GM21360 (cell line): ENCODE results near the gene GLOD4.
A peak's percentile ranks its signal among the peaks of the same experiment; 100 is the strongest.

Experiments used
- ATAC-seq: cut with Tn5 transposase; IDR thresholded peaks from one replicate; pipeline ENCODE4 v1.9.1; 2021; ENCODE audit warnings: mild to moderate bottlenecking, moderate library complexity; ENCODE audit not compliant: unreplicated experiment

Gene GLOD4

DNA sequence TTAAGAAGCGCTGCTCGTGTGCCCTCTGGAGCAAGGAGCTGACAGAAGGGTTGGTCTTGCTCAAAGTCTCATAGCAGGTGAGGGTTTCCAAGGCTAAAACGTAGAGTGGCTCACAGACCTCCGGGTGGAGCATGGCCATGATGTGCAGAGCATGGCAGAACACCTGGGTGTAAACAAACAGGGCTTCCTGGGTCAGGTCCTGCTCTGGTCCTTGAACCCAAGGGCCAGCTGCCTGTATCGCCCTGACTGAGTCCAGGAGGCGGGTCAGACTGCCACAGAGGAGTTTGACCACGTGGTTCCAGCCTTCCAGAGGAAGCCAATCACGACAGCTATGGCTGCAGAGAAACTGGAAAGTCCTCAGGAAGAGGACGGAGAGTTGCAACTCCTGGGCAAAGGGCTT is 37.1 kb downstream of the GLOD4 start:
- no peak for ATAC-seq

DNA sequence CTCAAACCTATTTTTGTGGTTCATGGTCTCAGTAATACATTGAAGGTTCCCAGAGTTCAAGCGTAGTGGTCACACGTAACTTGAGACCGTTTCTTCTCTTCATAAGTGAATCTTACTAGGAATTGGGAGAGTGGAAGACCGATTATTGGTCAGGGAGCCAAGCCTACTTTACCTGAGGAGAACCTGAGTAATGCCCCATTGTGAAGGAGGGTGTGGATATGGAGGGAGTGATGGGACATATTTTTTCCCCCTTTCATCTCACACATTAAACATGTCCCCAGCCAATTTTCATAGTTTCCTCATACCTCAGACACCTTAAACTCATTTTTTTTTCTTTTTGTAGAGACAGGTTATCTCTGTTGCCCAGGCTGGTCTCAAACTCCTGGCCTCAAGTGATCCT is 38.9 kb downstream of the GLOD4 start:
- no peak for ATAC-seq

DNA sequence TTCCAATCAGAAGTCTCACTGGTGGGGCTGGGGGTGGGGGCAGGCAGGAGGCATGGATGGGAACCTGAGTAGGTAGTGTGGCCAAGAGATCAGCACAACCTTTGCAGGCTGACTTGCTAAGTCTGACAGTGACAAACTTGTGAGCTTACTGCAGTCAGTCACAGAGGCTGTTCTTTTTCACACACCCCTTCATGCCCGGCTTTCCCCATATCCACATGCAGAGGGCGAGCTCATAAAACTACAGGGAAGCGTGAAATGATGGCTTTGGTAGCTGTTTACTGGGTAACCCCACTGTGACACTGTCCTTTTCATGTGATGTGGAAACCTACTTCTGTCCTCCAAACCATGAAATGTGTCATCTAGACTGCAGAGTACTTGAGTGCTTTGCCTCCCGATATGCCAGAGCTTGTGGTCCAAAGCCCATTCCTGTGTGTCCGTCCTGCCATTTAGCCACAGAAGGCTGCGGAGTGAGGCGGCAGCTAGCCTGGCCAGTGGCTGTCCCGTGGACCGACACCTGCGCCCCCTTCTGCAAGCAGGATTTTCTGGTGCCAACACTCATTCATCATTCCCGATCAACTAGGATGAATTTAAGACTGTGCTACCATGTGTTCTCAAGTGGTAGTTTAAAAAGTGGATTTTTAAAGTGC is 39.8 kb downstream of the GLOD4 start:
- no peak for ATAC-seq

DNA sequence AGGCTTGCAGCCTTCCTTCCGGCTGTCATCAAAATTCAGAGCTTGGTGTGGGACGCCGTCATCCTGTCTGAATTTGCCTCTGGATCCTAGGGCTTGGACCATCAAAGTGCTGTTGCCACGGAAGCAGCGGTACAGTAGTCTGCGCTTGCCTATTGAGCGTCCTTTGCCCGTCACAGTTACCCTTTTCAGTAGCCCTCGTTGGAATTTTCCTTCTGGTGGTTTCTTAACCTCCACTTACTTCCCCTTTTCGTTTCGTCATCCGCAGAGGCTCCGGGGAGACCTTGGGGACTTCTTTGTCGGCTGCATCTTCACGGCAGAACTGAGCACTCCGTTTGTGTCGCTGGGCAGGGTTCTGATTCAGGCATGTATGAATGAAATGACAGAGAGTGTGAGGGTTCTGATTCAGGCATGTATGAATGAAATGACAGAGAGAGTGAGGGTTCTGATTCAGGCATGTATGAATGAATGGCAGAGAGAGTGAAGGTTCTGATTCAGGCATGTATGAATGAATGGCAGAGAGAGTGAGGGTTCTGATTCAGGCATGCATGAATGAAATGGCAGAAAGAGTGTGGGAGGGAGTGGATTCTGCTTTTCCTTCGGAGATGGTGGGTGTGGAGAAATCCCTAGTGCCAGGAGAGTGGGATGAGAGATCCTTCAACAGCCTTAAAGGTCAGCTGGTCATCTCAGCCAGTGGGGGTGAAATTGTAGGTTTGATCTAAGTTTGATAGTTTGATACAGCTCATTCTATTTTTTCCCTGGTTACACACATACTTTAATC is 41.7 kb downstream of the GLOD4 start:
- peak; percentile 63 for ATAC-seq

DNA sequence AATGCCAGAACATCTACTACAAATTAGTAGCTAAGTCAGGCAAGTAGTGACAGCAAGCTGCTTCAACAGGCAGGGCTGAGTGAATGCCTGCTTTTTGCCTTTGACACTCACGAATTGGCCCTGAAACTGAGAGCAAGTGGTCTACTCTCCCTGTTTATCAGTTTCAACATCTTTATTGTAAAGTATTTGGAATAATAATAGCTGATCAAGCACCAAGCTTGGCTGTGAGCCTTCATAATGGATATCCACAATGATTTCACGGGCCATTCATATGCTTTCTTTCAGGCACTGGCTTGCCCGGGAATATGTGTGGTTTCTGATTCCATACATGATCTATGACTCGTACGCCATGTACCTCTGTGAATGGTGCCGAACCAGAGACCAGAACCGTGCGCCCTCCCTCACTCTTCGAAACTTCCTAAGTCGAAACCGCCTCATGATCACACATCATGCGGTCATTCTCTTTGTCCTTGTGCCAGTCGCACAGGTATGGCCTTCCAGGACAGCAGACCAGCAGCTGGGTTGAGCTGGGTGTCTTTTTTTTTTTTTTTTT is 44.4 kb downstream of the GLOD4 start:
- no peak for ATAC-seq

DNA sequence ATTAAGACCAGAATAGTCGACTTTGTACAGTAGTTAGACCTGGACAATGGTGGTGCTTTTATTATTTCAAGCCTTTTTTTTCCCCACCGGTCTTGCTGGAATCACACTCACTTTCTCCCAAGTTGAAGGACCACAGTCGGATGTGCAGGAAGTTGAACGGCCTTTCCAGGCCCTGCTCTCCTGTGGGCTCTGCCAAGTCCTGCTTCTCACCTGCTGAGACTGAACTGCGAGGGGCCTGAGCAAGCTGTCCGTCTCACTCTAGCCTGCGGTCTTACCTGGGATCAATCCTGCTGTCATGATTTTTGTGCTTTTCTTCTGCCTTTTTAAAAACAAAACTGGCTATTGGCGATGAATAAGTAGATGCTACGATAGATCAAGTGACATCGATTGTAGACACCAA is 48.3 kb downstream of the GLOD4 start:
- ATAC-seq, result no peak

DNA sequence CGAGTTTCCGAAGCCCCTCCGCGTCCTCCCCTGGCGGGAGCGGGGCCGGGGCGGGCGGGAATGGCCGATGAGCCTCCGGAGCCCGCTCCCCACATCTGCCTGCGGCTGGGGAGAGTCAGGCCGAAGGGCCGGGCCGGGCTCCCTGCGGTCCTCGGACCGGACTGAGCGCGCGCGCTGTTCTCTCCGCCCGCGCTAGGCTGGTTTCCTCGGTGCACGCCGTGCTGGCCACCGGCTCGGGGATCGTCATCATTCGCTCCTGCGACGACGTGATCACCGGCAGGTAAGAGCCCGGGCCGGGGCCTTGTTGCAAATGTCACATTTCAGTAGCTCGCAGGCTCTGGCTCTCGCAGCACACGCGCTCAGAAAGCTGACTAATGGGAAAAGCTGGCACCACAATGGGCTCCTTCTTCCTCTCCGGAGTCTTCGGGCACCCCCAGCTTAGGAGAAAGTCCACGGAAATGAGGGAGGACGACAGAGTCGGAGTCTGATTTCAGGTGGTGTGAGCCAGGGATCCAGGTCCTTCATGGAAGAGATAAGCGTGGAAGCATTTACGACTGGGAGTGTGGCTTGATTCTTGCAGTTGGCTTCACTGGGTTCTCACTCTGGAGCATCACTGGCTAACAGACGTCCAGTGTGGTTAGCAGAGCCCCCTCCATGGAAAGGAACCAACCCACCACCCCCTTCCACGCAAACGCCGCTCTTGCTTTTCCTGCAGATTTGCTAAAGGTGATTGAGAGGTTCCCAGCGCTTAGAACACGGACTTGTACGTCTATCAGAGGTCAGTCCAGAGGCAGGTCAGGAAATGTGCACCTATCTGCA is 49.0 kb downstream of the GLOD4 start:
- ATAC-seq, result peak; percentile 36

DNA sequence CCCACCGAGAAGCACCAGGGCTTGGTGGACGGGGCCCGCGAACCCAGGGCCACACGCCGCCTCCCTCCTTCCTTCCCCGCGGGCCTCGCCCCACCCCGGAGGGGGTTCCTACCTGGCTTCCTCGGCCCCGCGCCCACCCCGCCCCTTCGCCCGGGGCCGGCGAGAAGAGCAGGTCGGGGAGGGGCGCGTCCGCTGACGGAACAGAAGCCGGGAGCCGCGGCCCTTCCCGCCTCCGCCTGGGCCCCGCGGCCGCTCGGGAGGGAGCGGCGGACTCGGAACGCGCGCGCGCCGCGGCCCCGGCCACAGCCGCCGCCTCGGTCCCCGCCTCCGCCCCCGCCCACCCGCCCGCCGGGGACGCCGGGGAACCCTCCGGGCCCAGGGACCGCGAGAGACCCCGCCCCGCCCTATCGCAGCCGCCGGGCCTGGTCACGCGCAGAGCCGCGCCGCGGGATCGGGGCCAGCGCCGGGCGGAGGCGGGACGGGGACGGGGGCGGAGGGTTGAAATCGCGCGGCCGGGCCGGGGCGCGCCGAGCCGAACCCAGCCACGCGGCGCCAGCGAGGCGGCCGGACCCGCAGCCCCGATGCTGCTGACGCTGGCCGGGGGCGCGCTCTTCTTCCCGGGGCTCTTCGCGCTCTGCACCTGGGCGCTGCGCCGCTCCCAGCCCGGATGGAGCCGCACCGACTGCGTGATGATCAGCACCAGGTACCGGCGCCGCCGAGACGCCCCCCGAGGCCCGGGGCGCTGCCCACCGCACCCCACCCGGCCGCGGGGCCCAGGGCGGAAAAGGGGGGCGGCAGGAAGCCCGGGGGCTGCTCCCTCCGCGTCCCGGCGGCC is 49.8 kb downstream of the GLOD4 start, which contains the start of gene TLCD3A:
TSS of gene TLCD3A (plus strand) at position 530 of the 835 bp plus-strand sequence. CDS start at position 582, 52 bp downstream.
- ATAC-seq, result peak; percentile 53

DNA sequence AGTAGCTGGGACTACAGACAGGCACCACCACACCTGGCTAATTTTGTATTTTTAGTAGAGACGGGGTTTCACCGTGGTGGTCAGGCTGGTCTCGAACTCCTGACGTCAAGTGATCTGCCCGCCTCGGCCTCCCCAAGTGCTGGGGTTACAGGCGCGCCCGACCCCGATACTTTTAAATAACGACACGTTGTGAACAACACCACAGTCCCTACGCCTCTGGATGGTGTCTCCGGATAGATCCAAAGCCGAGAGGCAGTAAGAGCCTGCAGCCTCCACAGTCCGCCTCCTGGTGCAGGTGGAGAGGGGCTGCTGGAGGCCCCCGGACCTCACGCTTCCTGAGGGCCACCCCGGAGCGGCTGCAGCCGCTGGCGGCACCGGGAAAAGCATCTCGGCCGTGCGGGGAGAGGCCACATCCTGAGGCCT is 50.4 kb downstream of the GLOD4 start:
- ATAC-seq, result peak; percentile 11

DNA sequence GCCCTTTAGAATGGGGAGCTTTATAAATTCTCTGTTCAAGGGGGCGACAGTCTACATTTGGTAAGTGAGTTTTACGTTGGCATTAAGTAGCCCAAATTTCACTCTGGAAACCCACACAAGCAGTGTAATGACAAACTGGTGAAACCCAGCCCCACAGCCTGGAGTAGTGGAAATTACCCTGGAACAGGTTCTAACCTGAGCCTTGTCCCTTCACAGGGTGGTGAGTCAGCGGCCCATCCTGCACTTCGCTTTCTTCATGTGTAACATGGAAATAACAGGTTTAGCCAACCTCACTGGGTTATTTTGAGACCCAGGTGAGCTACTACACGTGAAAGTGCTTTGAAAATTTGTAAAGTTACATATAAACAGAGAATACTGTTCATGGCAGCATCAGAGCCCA is 53.2 kb downstream of the GLOD4 start:
- no peak for ATAC-seq

DNA sequence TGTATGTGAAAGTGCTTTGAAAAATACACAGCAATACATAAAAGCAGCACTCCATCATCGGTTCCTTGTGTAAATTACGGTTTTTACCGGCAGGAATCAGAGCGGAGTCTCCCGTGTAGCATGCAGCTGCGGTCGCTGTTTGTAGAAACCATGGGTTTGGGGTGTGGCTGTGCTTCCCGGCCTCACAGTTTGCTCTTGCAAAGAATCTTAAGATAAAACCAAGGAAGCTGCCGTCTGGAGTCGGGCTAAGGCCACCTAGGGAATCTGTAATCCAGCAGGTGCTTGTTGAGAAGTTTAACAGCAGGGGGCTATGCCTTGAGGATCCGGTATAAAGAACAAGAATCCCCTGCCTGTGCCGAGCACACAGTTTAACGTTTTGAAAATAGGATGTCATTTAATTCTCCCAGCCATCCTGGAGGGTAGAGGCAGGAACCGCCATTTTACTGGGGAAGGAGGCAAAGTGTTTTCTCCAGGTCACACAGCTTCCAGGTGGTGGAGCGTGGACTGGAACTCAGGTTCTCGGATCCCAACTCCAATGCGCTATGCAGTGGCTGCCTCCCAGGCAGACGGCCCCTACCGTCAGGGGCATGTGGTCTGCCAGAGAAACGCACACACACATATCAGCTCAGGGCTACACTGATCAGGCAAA is 55.7 kb downstream of the GLOD4 start:
- ATAC-seq, result no peak

DNA sequence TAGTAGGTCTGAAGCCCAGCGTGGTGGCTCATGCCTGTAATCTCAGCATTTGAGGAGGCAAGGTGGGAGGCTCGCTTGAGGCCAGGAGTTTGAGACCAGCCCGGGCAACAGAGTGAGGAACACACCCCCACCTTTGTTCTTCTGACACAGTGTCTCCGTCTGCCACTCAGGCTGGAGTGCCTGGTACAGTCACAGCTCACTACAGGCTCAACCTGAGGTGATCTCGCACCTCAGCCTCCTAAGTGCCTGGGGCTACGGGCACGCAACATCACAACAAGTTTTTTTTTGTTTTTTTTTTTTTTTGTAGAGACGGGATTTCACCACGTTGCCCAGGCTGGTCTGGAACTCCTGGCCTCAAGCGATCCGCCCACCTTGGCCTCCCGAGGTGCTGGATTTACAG is 56.3 kb downstream of the GLOD4 start:
- no peak for ATAC-seq

DNA sequence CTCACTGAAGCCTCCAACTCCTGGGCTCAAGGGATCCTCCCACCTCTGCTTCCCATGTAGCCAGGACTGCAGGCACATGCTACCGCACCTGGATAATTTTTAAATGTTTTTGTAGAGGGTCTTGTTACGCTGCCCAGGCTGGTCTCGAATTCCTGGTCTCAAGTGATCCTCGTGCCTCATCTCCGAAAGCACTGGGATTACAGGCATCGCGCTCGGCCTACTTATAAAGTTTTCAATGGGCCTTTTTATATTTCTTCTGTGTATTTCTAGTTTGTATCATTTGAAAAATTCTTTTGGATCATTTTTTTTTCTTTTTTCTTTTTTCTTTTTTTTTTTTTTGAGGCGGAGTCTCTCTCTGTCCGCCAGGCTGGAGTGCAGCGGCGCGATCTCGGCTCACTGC is 57.0 kb downstream of the GLOD4 start:
- ATAC-seq, result no peak

DNA sequence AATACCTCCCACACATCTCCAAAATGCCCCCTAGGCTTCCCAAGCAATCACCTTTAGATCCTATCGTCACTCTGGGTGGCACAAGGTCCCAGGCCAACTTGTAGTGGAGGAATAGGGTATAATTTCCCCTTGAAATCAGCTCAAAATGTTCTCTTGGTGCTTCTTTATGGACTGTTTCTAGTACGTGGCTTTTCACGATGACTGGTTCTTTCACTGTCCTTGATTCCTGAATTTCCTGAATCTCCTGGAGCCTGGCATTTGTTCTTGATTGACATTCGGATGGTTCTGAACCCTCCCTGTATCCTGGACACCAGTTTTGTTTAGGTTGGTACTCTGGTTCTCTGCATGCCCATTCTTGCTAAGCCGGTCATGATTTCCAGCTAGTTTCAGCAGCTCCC is 60.5 kb downstream of the GLOD4 start:
- no peak for ATAC-seq

DNA sequence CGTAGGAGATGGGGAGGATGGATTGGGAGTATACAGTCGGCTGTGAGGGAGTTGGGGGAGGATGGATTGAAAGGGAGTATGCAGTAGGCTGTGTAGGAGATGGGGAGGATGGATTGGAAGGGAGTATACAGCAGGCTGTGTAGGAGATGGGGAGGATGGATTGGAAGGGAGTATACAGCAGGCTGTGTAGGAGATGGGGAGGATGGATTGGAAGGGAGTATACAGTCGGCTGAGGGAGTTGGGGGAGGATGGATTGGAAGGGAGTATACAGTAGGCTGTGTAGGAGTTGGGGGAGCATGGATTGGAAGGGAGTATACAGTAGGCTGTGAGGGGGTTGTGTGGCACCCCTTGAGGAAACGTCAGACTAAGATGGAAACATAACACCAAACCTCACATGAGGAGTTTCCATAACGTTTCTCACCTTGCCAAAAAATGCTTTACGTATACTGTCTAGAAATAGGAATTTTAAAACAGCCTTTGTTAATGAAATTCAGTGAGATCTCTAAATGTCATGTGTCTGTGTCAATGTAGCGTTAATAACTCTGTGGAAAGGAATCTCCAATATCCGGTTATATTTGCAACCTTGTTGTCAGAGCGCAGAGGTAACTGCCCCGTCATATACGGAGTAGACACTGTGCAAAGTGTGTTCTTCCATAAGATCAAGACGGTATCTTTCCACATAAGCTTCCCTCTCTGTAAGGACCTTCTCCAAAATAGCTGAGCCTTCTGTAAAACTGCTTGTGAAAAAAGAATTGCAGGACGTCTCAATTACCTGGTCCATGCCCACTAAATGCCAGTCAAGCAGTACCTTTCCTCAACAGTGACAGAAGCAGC is 61.2 kb downstream of the GLOD4 start:
- ATAC-seq, result no peak

DNA sequence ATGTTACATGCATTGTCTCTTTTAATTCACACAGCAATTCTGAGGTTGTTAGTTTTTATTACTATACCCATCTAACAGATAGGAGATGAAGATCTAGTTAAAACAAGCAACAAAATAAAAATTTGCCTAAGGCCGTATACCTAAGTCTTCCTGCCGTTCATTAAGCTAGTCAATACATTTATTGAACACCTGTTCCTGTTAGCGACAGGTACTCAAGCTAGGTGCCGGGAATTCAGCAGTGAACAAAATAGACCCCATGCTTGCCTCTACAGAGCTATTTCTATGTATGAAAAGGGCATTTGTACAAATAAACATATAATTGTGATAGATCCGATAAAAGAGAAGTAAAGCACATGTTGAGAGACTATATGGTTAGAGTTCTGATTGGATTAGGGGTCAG is 64.0 kb downstream of the GLOD4 start:
- ATAC-seq, result no peak
